Cortex of kidney (tissue), 1 donor: Measurements from ENCODE around the gene MPZL1.

Source experiments
- DNase-seq: peaks from one replicate; lab custom pipeline; 2025; lab: John Stamatoyannopoulos, UW

MPZL1 gene

DNA sequence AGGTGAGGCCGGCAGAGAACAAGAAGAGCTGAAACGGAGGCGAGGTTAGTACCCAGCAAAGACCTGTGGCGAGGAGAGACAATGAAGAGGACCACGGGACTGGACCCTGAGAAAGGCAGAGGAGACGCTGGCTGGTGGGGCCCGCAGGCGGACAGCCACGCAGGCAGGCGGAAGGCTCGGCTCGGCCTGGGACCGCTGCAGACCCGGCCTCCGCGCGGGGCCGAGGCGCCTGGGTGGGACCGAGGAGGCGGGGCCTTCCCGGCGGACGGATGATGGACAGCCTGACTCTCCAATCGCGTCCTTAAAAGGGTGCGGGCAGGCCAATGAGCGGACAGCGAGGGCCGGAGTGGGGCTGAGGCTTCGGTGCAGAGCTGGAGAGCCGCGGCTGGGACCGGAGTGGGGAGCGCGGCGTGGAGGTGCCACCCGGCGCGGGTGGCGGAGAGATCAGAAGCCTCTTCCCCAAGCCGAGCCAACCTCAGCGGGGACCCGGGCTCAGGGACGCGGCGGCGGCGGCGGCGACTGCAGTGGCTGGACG, at the start of gene MPZL1:
Gene MPZL1 (plus strand): TSS at position 366 of the 535 bp plus-strand sequence. CDS start 170 bp downstream, outside the sequence.
- DNase-seq = peak; percentile 54

DNA sequence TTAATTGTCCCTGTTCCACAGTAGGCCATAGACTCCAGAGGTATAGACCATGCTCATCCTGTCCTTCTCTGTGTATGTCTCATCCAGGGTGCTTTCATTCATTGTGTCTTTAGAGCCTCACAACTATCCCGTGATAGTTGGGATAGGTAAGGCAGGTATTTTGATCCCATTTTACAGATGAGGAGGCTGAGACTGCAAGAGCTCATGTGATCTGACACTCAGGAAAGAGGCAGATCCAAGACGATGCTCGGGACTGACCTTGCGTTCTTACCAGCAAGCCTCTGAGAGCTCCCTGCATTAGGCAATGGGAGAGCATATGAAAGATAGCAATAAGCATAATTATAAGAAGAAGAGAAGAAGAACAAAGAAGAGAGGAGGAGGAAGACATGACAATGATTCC, 49.0 kb upstream of the MPZL1 start:
- DNase-seq = no peak

- no peak for DNase-seq
These were observed 48.5 kb upstream of the MPZL1 start for GRCh38 chr1:167673265-167673664.

- DNase-seq = no peak
These were observed 47.6 kb upstream of the MPZL1 start for GRCh38 chr1:167674156-167674555.

GRCh38 chr1:167675440-167675839, 46.3 kb upstream of the MPZL1 start:
- DNase-seq = no peak

DNA sequence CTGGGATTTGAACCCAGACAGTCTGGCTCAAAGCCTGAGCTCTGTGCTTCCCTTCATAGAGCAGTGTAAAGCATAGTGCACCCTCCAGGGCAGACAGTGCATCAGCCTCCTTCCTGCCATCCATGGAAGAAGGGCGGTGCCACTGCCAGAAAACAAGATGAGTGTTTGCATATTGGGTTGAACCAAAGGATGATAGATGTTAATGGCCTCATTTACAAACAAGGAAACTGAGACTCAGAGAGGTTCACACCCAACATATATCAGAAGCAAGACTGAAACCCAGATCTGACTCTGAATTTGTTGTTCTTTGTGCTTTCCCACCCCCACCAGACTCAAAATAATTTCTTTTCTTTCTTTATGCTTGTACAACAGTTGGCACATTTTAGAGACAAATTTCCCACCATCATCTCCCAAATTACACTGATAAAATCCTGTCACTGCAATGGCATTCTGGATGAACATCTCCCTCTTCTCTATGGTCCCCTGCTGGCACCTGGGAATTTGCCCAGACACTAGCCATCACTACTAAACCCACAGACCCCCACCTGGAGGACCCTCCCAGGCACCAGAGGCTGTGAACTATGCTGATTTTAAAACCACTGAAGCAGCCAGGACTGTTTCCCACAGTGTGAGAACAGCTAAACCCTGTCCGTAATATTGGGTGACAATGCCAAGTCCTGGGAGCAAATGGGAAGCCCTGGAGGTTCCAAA, 45.4 kb upstream of the MPZL1 start:
- DNase-seq = no peak

DNA sequence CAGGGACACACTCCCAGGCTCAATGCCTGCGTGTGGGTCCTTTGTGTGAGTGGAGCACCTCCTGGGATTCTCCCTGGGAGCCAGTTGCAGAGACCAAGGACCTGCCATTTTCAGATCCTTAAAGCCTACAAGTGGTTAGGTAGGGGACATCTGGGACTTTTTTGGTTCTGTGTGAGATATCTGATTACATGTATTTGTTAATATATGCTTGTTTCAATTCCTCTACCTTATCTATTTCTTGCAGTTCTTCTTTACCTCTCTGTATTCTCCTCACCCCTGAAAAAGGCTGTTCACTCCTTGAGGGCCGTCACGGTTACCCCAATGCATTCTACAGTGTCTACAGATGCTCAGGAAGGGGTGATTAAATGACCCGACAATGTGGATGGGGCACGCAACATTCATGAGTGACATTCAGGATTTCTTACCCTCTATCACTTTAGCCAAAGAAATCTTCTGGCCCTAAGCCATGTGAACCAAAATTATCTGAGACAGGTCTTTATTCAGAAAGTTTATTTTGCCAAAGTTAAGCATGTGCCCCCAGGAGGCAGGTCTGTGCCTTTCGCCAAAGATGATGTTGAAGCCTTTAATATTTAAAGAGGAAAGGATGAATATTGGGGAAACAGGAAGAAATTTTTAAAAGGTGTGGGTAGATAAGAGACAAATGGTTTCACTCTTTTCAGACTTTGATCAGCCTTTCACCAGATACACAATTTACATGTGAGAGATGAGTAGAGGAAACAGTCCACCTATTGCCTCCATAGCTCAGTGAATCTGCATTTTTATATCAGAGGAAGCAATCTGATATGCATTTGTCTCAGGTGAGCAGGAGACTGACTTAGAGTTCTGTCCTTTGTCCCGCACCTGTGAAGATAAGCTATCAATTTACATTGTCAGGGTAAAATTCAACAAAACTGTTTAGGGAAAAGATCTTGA, 44.6 kb upstream of the MPZL1 start:
- DNase-seq = no peak

DNA sequence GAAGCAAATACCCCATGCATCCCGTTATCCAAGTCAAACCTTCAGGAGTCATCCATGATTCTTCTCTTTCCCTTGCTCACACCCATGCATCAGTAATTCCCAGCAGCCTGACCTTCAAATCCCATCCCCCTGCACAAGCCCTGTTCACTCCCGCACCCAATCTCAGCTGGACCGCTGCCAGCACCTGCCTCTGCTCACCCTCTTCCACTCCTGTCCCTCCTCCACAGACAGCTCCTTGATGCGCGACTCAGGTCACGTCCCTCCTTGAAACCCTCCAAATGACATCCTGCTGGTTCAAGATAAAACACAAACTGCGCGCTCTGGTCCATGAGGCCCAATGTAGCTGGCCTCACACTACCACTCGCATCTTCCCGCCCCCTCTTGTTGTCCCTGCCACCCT, 43.4 kb upstream of the MPZL1 start:
- DNase-seq = no peak

- no peak for DNase-seq
These were observed 42.9 kb upstream of the MPZL1 start for GRCh38 chr1:167678838-167679237.

DNA sequence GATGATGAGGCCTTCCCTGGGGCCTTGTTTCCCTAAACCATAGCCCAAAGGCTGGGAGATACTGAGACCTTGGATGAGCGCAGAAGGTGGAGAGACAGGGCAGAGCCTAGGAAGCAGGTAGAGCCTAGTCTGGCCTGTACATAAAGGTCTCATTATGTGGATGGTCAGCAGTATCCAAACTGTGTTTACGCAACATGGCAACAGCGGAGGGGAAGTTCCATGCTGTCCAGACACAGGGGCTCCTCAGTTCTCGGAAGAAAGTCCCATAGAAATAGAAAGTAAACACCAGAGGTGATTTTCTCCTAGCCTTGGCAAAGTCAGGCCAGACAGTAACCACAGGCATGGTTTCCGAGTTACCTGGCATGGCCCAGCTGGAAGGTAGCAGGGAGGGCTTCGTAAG, 42.1 kb upstream of the MPZL1 start:
- no peak for DNase-seq

- DNase-seq = no peak
These were observed 40.8 kb upstream of the MPZL1 start for GRCh38 chr1:167681024-167681423.

DNA sequence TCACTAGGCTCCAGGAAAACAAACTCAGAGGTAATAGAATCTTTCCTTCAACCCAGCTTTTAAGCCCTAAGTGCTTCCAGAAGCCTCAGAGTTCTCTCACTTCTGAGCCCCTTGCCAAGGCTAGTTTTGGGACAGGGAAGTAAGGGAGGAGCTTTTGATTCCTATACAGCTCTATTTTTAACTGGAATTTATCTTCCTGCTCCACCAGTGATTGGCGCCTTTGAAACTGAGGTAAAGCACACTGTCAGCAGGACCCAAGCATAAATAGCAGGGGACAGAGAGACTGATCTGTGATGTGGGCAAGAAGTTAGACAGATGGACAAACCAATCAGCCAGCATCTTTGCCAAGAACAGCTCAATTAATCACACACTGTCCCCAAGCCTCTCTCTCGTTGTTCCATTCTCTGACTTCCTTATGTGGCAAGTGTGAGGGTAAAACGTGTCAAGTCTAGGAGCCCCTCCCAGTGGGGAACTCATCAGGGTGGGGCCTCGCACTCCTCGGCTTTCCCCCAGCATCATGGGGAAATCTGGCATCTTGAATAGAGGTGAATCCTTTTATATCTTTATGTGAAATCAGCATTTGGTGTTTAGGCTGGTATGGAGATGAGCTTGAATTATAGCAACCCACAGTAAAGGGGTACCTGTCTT, 40.2 kb upstream of the MPZL1 start:
- DNase-seq = no peak

GRCh38 chr1:167683226-167683625, 38.6 kb upstream of the MPZL1 start:
- no peak for DNase-seq

DNA sequence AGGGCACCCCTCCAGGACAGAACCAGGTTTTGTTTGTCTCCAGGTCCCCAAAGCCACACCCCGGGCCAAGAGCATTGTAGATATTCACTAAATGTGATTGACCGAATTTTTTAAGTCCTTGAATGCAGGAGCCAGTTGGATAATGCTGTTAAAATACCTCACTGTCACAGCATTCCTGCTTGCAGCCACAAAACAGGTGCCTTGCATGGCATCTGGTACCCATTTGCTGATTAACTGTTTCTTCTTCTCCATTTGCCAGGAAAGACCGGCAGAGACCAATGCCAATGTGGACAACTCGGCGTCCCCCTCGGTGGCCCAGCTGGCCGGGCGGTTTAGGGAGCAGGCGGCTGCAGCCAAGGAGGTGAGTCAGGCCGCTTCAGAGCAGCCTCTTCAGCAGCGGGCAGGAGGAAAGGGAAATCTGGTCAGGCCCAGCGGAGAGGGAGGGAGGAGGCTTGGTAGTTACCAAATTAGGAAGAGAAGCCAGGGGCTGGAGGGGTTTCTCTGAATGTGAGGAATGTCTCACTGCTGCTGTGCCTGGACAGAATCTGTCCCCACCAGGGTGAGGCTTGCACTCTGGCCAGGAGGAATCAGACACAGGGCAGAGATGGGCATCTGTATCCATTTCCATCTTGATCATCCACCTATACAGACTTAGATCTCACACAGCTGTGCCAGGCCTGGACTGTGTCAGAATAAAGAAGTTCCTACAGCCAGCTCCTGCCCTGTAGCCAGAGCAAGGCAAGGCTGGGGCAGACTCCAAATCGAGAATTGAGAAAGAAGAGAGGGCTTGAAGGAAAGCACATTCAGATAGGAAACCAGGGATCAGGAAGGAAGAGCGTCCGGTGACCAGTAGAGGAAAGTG, 37.9 kb upstream of the MPZL1 start:
- no peak for DNase-seq

DNA sequence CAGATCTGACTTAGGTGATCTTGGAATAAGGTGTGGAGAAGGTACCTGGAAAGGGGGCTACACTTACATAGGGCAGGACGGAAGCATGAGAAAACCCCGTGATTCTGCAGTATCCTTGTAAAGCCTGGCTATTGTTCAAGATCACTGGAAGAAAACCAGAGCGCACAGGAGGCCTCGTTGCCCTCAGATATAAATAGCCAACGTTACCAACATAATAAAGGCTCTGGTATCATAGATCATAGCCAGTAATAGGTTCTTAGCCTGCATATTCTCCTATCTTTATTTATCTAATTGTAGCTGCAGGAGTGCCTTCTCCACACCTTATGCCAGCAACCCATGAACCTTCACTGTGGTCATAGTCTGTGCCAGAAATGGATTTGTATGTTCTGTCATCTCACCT, 35.9 kb upstream of the MPZL1 start:
- DNase-seq = no peak

GRCh38 chr1:167687919-167688519, 33.8 kb upstream of the MPZL1 start:
- no peak for DNase-seq

DNA sequence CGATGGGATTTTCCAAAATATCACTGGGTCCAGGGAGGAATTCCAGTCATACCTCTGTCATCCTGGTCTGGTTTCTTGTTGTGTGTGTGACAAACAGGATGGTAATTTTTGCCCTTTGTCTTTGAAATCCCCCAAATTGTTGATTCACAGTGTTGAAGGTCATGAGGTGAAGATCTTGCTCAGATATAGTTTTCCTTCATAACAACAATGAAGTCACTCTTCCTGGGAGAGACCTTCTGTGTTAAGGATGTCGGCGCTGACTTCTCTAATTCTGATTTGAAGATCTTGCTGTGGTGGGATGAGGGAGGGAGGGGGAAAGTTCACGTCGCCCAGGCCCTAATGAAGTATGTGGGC, 32.2 kb upstream of the MPZL1 start:
- DNase-seq = no peak

DNA sequence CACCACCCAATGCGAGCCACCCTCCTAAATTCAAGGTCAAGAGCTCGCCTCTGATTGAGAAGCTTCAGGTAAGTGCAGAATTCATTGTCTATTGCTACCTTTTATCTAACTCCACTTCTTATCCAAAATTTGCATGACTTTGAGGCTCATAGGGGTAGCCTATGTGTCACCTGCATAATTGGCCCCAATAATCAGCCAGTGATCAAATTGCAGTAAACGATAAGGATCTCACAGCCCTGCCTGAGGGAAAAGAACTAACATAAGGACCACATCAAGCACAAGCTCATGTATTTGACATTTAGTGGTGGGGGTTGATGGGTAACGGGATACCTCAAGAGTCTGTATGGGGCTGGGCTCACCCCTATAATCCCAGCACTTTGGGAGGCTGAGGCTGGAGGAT, 31.7 kb upstream of the MPZL1 start:
- no peak for DNase-seq

- no peak for DNase-seq
These were observed 28.2 kb upstream of the MPZL1 start for GRCh38 chr1:167693425-167694045.

- no peak for DNase-seq
These were observed 27.1 kb upstream of the MPZL1 start for GRCh38 chr1:167694691-167695090.

- DNase-seq = no peak
These were observed 26.6 kb upstream of the MPZL1 start for GRCh38 chr1:167695147-167695546.
